DND-41 (cell line): ENCODE results near the gene ZNF732.

Source experiments
- EZH2 ChIP-seq: IDR thresholded peaks from 3 replicates; pipeline ENCODE4 v1.6.1; 2012; ENCODE audit warnings: borderline replicate concordance, low read depth, mild to moderate bottlenecking, moderate library complexity, low read length, inconsistent platforms; ENCODE audit not compliant: severe bottlenecking
- TF ChIP-seq, protein P1 (sequence below): IDR thresholded peaks from 2 replicates; pipeline ENCODE4 v1.5.1; 2012; ENCODE audit warnings: borderline replicate concordance, low read length, moderate library complexity, mild to moderate bottlenecking; ENCODE audit not compliant: poor library complexity, severe bottlenecking; ENCODE audit errors: extremely low read depth

DNA sequence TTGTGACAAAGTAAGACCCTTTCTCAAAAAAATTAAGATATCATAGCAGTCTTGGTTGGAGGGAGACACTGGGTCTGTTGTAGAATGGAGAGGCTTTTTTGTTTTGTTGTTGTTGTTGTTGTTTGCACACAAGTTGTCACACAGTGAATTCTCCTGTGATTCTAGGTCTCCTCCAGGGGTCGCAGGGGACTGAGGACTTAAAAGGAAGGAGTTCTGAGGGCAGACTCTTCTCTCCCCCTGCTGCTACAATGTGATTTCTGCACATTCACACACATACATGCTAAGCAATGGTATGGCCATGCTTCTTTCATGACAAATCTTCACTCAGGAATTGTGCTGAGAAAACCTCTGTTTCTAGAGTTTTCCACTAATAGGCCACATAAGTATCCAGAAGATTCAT is 71.1 kb downstream of the ZNF732 start:
- TF ChIP-seq, protein P1, sequence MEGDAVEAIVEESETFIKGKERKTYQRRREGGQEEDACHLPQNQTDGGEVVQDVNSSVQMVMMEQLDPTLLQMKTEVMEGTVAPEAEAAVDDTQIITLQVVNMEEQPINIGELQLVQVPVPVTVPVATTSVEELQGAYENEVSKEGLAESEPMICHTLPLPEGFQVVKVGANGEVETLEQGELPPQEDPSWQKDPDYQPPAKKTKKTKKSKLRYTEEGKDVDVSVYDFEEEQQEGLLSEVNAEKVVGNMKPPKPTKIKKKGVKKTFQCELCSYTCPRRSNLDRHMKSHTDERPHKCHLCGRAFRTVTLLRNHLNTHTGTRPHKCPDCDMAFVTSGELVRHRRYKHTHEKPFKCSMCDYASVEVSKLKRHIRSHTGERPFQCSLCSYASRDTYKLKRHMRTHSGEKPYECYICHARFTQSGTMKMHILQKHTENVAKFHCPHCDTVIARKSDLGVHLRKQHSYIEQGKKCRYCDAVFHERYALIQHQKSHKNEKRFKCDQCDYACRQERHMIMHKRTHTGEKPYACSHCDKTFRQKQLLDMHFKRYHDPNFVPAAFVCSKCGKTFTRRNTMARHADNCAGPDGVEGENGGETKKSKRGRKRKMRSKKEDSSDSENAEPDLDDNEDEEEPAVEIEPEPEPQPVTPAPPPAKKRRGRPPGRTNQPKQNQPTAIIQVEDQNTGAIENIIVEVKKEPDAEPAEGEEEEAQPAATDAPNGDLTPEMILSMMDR = no peak
- no peak for TF ChIP-seq EZH2
